Neural progenitor cell (in vitro differentiated cells): ENCODE measurements around the gene GALNT18. TPM values are rescaled to one million over a fixed set of nuclear protein-coding genes. Genes with fewer than 3 reads are reported as not detected.

Experiments
- DNase-seq: peaks from one replicate; pipeline ENCODE4 v3.0.0-alpha.2; 2016; ENCODE audit warnings: low spot score
- H2AFZ ChIP-seq: fragments of 200-600 bp; sonication (generic); replicated peaks from 2 replicates; pipeline ENCODE4 v1.6.1; 2016; ENCODE audit warnings: antibody characterized with exemption
- H3F3A ChIP-seq: fragments of 200-600 bp; sonication (generic); 2 replicates; pipeline ENCODE4 v1.6.1; 2016; ENCODE audit warnings: antibody characterized with exemption, low read depth
- H3K27ac ChIP-seq: fragments of 200-600 bp; sonication (generic); 2 replicates; pipeline ENCODE4 v1.5.1; 2016; ENCODE audit warnings: mild to moderate bottlenecking
- H3K27me3 ChIP-seq: fragments of 200-600 bp; sonication (generic); 2 replicates; pipeline ENCODE4 v1.6.1; 2016; ENCODE audit warnings: mild to moderate bottlenecking, moderate library complexity
- H3K36me3 ChIP-seq: fragments of 200-600 bp; sonication (generic); 2 replicates; pipeline ENCODE4 v1.5.1; 2016
- H3K4me1 ChIP-seq: fragments of 200-600 bp; sonication (generic); 2 replicates; pipeline ENCODE4 v1.6.1; 2016; ENCODE audit warnings: mixed run types
- H3K4me2 ChIP-seq: fragments of 200-600 bp; sonication (generic); 2 replicates; pipeline ENCODE4 v1.6.1; 2016
- H3K4me3 ChIP-seq: fragments of 200-600 bp; sonication (generic); 2 replicates; pipeline ENCODE4 v1.5.1; 2016
- H3K79me2 ChIP-seq: fragments of 200-600 bp; sonication (generic); 2 replicates; pipeline ENCODE4 v1.6.1; 2016; ENCODE audit warnings: low read depth
- H3K9ac ChIP-seq: fragments of 200-600 bp; sonication (generic); 2 replicates; pipeline ENCODE4 v1.6.1; 2016
- H3K9me3 ChIP-seq: fragments of 200-600 bp; sonication (generic); 2 replicates; pipeline ENCODE4 v1.5.1; 2016; ENCODE audit warnings: low read depth
- H4K20me1 ChIP-seq: fragments of 200-600 bp; sonication (generic); 2 replicates; pipeline ENCODE4 v1.6.1; 2016; ENCODE audit warnings: low read depth
- H3K27ac Mint-ChIP-seq: 3 replicates; pipeline ENCODE4 v1.8.0; 2021; ENCODE audit warnings: mixed read lengths
- H3K27me3 Mint-ChIP-seq: 2 replicates; pipeline ENCODE4 v1.8.0; 2022; ENCODE audit warnings: low read depth, mild to moderate bottlenecking, inconsistent platforms, moderate library complexity, mixed read lengths; ENCODE audit not compliant: insufficient read depth
- H3K36me3 Mint-ChIP-seq: 3 replicates; pipeline ENCODE4 v1.8.0; 2021; ENCODE audit warnings: mixed read lengths
- H3K4me1 Mint-ChIP-seq: 3 replicates; pipeline ENCODE4 v1.8.0; 2021; ENCODE audit warnings: mixed read lengths
- H3K4me3 Mint-ChIP-seq: 3 replicates; pipeline ENCODE4 v1.8.0; 2021; ENCODE audit warnings: mild to moderate bottlenecking, moderate library complexity, mixed read lengths
- H3K9me3 Mint-ChIP-seq: 3 replicates; pipeline ENCODE4 v1.8.0; 2020; ENCODE audit warnings: mixed read lengths
- CTCF ChIP-seq: fragments of 200-600 bp; sonication (generic); IDR thresholded peaks from 2 replicates; pipeline ENCODE4 v1.5.1; 2017; ENCODE audit warnings: antibody characterized with exemption, mild to moderate bottlenecking
- EZH2 ChIP-seq: fragments of 200-600 bp; sonication (generic); IDR thresholded peaks from 2 replicates; pipeline ENCODE4 v1.6.1; 2017; ENCODE audit warnings: antibody characterized with exemption, mild to moderate bottlenecking, moderate library complexity
- EZH2phosphoT487 ChIP-seq: fragments of 200-600 bp; sonication (generic); IDR thresholded peaks from 2 replicates; pipeline ENCODE4 v1.6.1; 2017; ENCODE audit warnings: antibody characterized with exemption
- total RNA-seq: library from RNA; depleted of rRNA; stranded (reverse); fragments of >200 nt; gene quantifications from 2 replicates; pipeline ENCODE4 v1.2.3, GENCODE V29; 2015; ENCODE audit warnings: low replicate concordance

Gene GALNT18
- total RNA-seq, 1 donor from 2014 or later, result 2.4 TPM

- DNase-seq, result no peak
- Histone ChIP-seq H3K9ac (no peak overlapping the region), H3K4me1 (peaks cover 30% of the 10 kb centered on the region), H2AFZ (no peak overlapping the region), H3K27me3 (no peaks in the 10 kb centered on the region), H3K4me3 (no peak overlapping the region), H3K79me2 (no peaks in the 10 kb centered on the region), H3K9me3 (no peaks in the 10 kb centered on the region), H3K36me3 (no peaks in the 10 kb centered on the region), H3F3A (peaks cover 7% of the 10 kb centered on the region), H3K4me2 (no peak overlapping the region), H4K20me1 (no peaks in the 10 kb centered on the region), H3K27ac (no peak overlapping the region)
- Mint-ChIP-seq H3K27ac (peak overlapping the region; percentile 9), H3K9me3 (no peaks in the 10 kb centered on the region), H3K36me3 (no peaks in the 10 kb centered on the region), H3K27me3 (peaks cover 7% of the 10 kb centered on the region), H3K4me3 (no peak overlapping the region), H3K4me1 (peaks cover 44% of the 10 kb centered on the region)
- TF ChIP-seq EZH2phosphoT487 (no peak), EZH2 (no peak), CTCF (no peak)
These were observed 187.8 kb downstream of the GALNT18 start for GRCh38 chr11:11433960-11434359.

GRCh38 chr11:11432621-11433319 is 189.0 kb downstream of the GALNT18 start:
- Mint-ChIP-seq H3K36me3 (no peaks in the 10 kb centered on the region), H3K27ac (no peak overlapping the region), H3K4me3 (no peak overlapping the region), H3K4me1 (peaks cover 44% of the 10 kb centered on the region), H3K27me3 (peaks cover 7% of the 10 kb centered on the region), H3K9me3 (no peaks in the 10 kb centered on the region)
- Histone ChIP-seq H2AFZ (no peak overlapping the region), H4K20me1 (no peaks in the 10 kb centered on the region), H3K4me2 (no peak overlapping the region), H3K9me3 (no peaks in the 10 kb centered on the region), H3K9ac (no peak overlapping the region), H3K27me3 (no peaks in the 10 kb centered on the region), H3F3A (peaks cover 7% of the 10 kb centered on the region), H3K79me2 (no peaks in the 10 kb centered on the region), H3K4me3 (no peak overlapping the region), H3K27ac (no peak overlapping the region), H3K4me1 (peaks cover 31% of the 10 kb centered on the region), H3K36me3 (no peaks in the 10 kb centered on the region)
- TF ChIP-seq CTCF (no peak), EZH2 (no peak), EZH2phosphoT487 (no peak)
- no peak for DNase-seq

GRCh38 chr11:11430431-11430830 is 191.4 kb downstream of the GALNT18 start:
- H3K4me3 Mint-ChIP-seq, result no peak overlapping the region
- H4K20me1 ChIP-seq, result no peaks in the 10 kb centered on the region
- peaks cover 20% of the 10 kb centered on the region for H3K4me1 ChIP-seq
- H3K36me3 Mint-ChIP-seq, result no peaks in the 10 kb centered on the region
- H3K27ac ChIP-seq, result no peak overlapping the region
- H3K27ac Mint-ChIP-seq, result no peak overlapping the region
- H3K9me3 ChIP-seq, result no peaks in the 10 kb centered on the region
- DNase-seq, result no peak
- H3K4me1 Mint-ChIP-seq, result peaks cover 38% of the 10 kb centered on the region
- H3K9ac ChIP-seq, result no peak overlapping the region
- H3K4me3 ChIP-seq, result no peak overlapping the region
- H3K79me2 ChIP-seq, result no peaks in the 10 kb centered on the region
- peaks cover 6% of the 10 kb centered on the region for H3K27me3 Mint-ChIP-seq
- H3K36me3 ChIP-seq, result no peaks in the 10 kb centered on the region
- no peak overlapping the region for H3K4me2 ChIP-seq
- no peaks in the 10 kb centered on the region for H3K27me3 ChIP-seq
- H3K9me3 Mint-ChIP-seq, result no peaks in the 10 kb centered on the region
- H2AFZ ChIP-seq, result no peak overlapping the region
- TF ChIP-seq EZH2phosphoT487, result no peak
- no peak for TF ChIP-seq EZH2
- TF ChIP-seq CTCF, result no peak
- H3F3A ChIP-seq, result peaks cover 1% of the 10 kb centered on the region
